ENCODE measurements around the gene DSCAM.

The DSCAM gene

GRCh38 chr21:40563900-40564299, 283.1 kb downstream of the DSCAM start:
- no peak for TF ChIP-seq CTCF (IDR thresholded peaks at IDR 0.05)

- no peak for TF ChIP-seq CTCF (IDR thresholded peaks at IDR 0.05)
Measured at GRCh38 chr21:40562242-40563002, 284.5 kb downstream of the DSCAM start.

- TF ChIP-seq CTCF (IDR thresholded peaks at IDR 0.05): no peak
Measured at GRCh38 chr21:40556442-40556968, 290.5 kb downstream of the DSCAM start.

GRCh38 chr21:40555021-40555528, 291.9 kb downstream of the DSCAM start:
- no peak for TF ChIP-seq CTCF (IDR thresholded peaks at IDR 0.05)

- no peak for TF ChIP-seq CTCF (IDR thresholded peaks at IDR 0.05)
Measured at GRCh38 chr21:40553781-40554180, 293.2 kb downstream of the DSCAM start.

- no peak for TF ChIP-seq CTCF (IDR thresholded peaks at IDR 0.05)
Measured at GRCh38 chr21:40547906-40548513, 298.9 kb downstream of the DSCAM start.

GRCh38 chr21:40546647-40547046, 300.3 kb downstream of the DSCAM start:
- no peak for TF ChIP-seq CTCF (IDR thresholded peaks at IDR 0.05)
